ENCODE results near the gene HNRNPA3. TPM values are rescaled to one million over a fixed set of nuclear protein-coding genes. Genes with fewer than 3 reads are reported as not detected.

Gene HNRNPA3
- polyA plus RNA-seq, 1 donor (not counting 4 experiments of a cell fraction or from before 2014, with no cell fraction given) = 178 TPM

DNA sequence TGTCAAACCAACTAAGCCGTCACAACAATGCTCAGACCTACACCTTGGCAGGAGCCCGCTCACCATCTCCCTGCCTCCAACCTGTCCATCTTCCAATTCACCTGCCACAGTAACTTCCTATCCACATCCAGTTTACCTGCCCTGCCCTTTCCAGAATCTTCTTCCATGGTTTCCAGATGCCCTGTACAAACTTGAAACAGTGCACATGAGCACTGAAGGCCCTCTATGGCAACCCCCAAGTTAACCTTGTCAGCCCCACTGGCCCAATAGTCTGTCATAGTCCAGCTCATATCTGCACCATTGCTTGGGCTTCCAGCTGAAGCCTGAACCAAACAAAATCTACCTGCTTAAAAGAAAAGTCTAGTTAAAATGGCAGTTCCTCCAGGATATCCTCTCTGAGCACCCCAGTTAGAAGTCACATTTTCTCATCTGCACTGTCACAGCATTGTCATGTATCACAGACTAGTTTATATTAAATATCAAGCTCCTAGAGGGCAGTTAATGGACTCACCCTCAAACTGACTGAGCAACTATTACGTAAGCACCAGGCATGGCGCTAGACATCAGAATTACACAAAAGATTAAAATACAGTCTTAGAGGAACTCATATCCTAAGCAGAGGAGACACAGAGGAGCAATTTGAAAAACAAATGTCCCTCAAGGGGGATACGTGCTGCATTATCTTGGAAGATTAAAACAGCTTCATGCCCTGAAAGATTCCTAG is 40.4 kb downstream of the HNRNPA3 start:
- no peak overlapping the region for H2AFZ ChIP-seq (ENCODE audit: control insufficient read depth, low read length)
- peaks cover 11 to 35% of the 10 kb centered on the region in 2 experiments for H3K36me3 ChIP-seq (ENCODE audit: control insufficient read depth in 2 of 2, extremely low read depth in 1 of 2, insufficient read depth in 2 of 2, low read length in 2 of 2)
- no peaks in the 10 kb centered on the region for H3K27me3 ChIP-seq (ENCODE audit: control insufficient read depth, extremely low read depth, insufficient read depth, low read length)
- H3K4me1 ChIP-seq (ENCODE audit: control insufficient read depth, extremely low read depth, insufficient read depth, low read length) = peaks cover 59% of the 10 kb centered on the region
- H3K9me3 ChIP-seq (ENCODE audit: control insufficient read depth, low read depth, low read length) = no peaks in the 10 kb centered on the region
- dilution Hi-C loops (cut with MboI; ENCODE audit: extremely low pct_ligation_motif_present, low sequenced_read_pairs) = no loop called here
- H3K9ac ChIP-seq (ENCODE audit: control insufficient read depth, extremely low read depth, insufficient read depth, low read length) = peak overlapping the region; percentile 8
- H3K9me1 ChIP-seq (ENCODE audit: control insufficient read depth, extremely low read depth, insufficient read depth, low read length) = peaks cover 11% of the 10 kb centered on the region
- H3K4me3 ChIP-seq (ENCODE audit: control insufficient read depth in 2 of 3, extremely low read depth in 1 of 3, insufficient read depth in 2 of 3, low read depth in 1 of 3, low read length in 3 of 3) = no peak overlapping the region
- FAIRE-seq (no peak), DNase-seq (ENCODE audit: low read depth, low spot score) (no peak)
- peak overlapping the region; percentile 62 for H3K27ac ChIP-seq (ENCODE audit: control insufficient read depth, insufficient read depth, low read length)
- H3K79me2 ChIP-seq (ENCODE audit: control insufficient read depth, insufficient read depth, low read length) = peaks cover 100% of the 10 kb centered on the region
- no peak for TF ChIP-seq EZH2 (IDR thresholded peaks at IDR 0.05; ENCODE audit: low read length)
- H4K20me1 ChIP-seq (ENCODE audit: control insufficient read depth, extremely low read depth, insufficient read depth, low read length) = peaks cover 40% of the 10 kb centered on the region
- peak overlapping the region; percentile 30 for H3K4me2 ChIP-seq (ENCODE audit: control insufficient read depth, extremely low read depth, insufficient read depth, low read depth, low read length)

DNA sequence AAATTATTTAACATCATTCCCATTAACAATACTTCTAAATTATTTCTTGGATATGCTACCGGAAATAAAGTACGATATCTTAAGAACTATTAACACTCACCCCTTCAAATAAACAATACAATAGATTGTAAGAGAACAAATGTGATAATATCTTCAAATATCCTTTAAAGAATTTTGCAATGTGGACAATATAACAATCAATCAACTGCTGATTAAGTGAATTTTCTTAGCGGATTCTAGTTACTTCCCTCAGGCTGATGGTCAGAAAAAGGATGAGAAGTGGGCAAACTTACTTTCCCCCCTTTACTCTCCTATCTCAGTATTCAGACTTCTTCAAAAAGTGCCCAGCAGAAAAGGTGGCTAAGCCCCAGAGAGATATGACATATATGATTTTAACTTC is 41.1 kb downstream of the HNRNPA3 start:
- peaks cover 100% of the 10 kb centered on the region for H3K79me2 ChIP-seq (ENCODE audit: control insufficient read depth, insufficient read depth, low read length)
- FAIRE-seq (no peak), DNase-seq (ENCODE audit: low read depth, low spot score) (no peak)
- TF ChIP-seq EZH2 (IDR thresholded peaks at IDR 0.05; ENCODE audit: low read length) = no peak
- TF ChIP-seq, protein P1, sequence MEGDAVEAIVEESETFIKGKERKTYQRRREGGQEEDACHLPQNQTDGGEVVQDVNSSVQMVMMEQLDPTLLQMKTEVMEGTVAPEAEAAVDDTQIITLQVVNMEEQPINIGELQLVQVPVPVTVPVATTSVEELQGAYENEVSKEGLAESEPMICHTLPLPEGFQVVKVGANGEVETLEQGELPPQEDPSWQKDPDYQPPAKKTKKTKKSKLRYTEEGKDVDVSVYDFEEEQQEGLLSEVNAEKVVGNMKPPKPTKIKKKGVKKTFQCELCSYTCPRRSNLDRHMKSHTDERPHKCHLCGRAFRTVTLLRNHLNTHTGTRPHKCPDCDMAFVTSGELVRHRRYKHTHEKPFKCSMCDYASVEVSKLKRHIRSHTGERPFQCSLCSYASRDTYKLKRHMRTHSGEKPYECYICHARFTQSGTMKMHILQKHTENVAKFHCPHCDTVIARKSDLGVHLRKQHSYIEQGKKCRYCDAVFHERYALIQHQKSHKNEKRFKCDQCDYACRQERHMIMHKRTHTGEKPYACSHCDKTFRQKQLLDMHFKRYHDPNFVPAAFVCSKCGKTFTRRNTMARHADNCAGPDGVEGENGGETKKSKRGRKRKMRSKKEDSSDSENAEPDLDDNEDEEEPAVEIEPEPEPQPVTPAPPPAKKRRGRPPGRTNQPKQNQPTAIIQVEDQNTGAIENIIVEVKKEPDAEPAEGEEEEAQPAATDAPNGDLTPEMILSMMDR (optimal IDR thresholded peaks at IDR 0.05 in 1 of 3, IDR thresholded peaks at IDR 0.05 in 1 of 3, conservative IDR thresholded peaks at IDR 0.05 in 1 of 3; ENCODE audit: extremely low read depth in 1 of 3, insufficient read depth in 2 of 3, low read length in 3 of 3) = no peak
- peaks cover 37% of the 10 kb centered on the region for H4K20me1 ChIP-seq (ENCODE audit: control insufficient read depth, extremely low read depth, insufficient read depth, low read length)
- peaks cover 9 to 36% of the 10 kb centered on the region in 2 experiments for H3K36me3 ChIP-seq (ENCODE audit: control insufficient read depth in 2 of 2, extremely low read depth in 1 of 2, insufficient read depth in 2 of 2, low read length in 2 of 2)
- H2AFZ ChIP-seq (ENCODE audit: control insufficient read depth, low read length) = no peak overlapping the region
- H3K27ac ChIP-seq (ENCODE audit: control insufficient read depth, insufficient read depth, low read length) = no peak overlapping the region
- H3K27me3 ChIP-seq (ENCODE audit: control insufficient read depth, extremely low read depth, insufficient read depth, low read length) = no peaks in the 10 kb centered on the region
- H3K9ac ChIP-seq (ENCODE audit: control insufficient read depth, extremely low read depth, insufficient read depth, low read length) = no peak overlapping the region
- H3K9me1 ChIP-seq (ENCODE audit: control insufficient read depth, extremely low read depth, insufficient read depth, low read length) = peaks cover 11% of the 10 kb centered on the region
- H3K9me3 ChIP-seq (ENCODE audit: control insufficient read depth, low read depth, low read length) = no peaks in the 10 kb centered on the region
- no peak overlapping the region for H3K4me2 ChIP-seq (ENCODE audit: control insufficient read depth, extremely low read depth, insufficient read depth, low read depth, low read length)
- H3K4me1 ChIP-seq (ENCODE audit: control insufficient read depth, extremely low read depth, insufficient read depth, low read length) = peaks cover 61% of the 10 kb centered on the region
- no peak overlapping the region for H3K4me3 ChIP-seq (ENCODE audit: control insufficient read depth in 2 of 3, extremely low read depth in 1 of 3, insufficient read depth in 2 of 3, low read depth in 1 of 3, low read length in 3 of 3)
- dilution Hi-C loops (cut with MboI; ENCODE audit: extremely low pct_ligation_motif_present, low sequenced_read_pairs) = no loop called here
